Mononuclear cell (primary cell): ENCODE measurements around the gene LRMDA. TPM values are rescaled to one million over a fixed set of nuclear protein-coding genes. Genes with fewer than 3 reads are reported as not detected.
A peak's percentile ranks its signal among the peaks of the same experiment; 100 is the strongest.

Source experiments
- H3K27me3 ChIP-seq: 2 replicates; pipeline ENCODE4 v1.6.0; 2011; ENCODE audit warnings: low read length, control low read depth; ENCODE audit not compliant: insufficient read depth
- H3K4me1 ChIP-seq: 2 replicates; pipeline ENCODE4 v1.5.1; 2011; ENCODE audit warnings: mild to moderate bottlenecking, low read length, control low read depth; ENCODE audit not compliant: insufficient read depth
- H3K4me3 ChIP-seq: 2 replicates; pipeline ENCODE4 v1.5.1; 2011; ENCODE audit warnings: mild to moderate bottlenecking, low read length, moderate library complexity
- H3K9me3 ChIP-seq: 2 replicates; pipeline ENCODE4 v1.5.1; 2011; ENCODE audit warnings: low read depth, mild to moderate bottlenecking, control low read depth, low read length
- total RNA-seq: library from RNA; depleted of rRNA; stranded (reverse); fragments of >200 nt; gene quantifications from one replicate; pipeline ENCODE4 v1.2.3, GENCODE V29; 2012

The LRMDA gene
- total RNA-seq, 1 donor, result 7.6 TPM

DNA sequence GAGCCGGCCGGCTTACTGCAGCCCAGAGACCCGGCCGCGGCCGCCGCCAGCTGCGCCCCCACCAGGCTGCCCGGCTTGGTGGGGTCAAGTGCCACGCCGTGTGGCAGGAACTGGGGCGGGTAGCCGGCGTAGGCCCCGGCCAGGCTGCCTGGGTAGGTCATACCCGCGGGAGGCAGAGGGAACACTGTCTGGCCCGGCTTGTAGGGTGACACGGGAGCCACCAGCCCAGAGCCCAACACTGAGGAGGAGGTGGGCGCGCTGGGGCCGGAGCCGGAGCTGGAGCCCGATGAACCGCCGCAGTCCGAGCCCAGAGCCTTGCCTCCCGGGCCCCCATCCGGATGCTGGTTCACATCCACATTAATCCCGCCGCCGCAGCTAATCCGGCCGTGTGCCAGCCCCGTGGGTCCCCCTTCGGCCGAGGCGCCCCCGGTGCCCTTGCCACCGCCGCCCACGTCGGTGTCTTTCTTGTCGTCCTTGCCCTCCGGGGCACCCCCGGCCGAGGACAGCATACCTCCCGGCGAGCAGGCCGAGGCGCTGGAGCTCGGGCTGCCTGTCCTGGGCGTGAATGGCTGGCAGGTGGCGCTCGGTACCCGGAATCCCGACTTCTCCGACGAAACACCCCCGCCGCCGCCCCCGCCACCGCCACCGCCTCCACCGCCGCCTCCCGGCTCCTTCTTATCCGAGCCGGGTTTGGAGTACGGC is 31.8 kb upstream of the LRMDA start:
- Histone ChIP-seq H3K4me3 (peak overlapping the region; percentile 55), H3K27me3 (peaks cover 54% of the 10 kb centered on the region), H3K4me1 (peaks cover 57% of the 10 kb centered on the region), H3K9me3 (no peaks in the 10 kb centered on the region)

DNA sequence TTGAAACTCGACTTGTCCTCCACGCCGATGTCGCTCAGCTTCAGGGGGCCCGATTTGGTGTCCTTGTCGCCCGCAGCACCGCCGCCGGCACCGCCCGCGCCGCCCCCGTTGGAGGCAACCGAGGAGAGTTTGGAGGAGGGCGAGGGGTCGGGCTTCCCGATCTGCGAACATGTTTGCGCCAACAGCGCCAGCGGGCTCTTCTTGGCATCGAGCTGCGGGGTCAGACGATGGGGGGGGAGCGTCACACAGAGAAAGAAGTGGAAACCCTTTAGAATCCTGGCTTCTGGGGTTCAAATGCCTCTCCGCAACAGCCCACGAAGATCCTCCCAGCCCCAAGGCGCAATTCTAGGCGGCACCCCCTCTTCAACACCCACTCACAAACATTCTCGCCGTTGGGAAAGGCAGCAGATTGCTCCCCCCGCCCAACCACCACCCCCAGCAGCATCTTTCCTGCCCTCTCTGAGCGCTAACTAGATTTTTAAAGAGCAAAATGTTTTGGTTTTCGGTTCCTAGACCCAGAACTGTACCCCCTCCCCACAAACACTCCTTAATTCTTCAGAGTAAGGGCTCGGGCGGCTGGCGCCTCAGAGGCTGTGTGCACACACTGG is 31.2 kb upstream of the LRMDA start:
- H3K4me3 ChIP-seq, result peak overlapping the region; percentile 55
- H3K4me1 ChIP-seq, result peaks cover 63% of the 10 kb centered on the region
- H3K27me3 ChIP-seq, result peaks cover 54% of the 10 kb centered on the region
- H3K9me3 ChIP-seq, result no peaks in the 10 kb centered on the region

DNA sequence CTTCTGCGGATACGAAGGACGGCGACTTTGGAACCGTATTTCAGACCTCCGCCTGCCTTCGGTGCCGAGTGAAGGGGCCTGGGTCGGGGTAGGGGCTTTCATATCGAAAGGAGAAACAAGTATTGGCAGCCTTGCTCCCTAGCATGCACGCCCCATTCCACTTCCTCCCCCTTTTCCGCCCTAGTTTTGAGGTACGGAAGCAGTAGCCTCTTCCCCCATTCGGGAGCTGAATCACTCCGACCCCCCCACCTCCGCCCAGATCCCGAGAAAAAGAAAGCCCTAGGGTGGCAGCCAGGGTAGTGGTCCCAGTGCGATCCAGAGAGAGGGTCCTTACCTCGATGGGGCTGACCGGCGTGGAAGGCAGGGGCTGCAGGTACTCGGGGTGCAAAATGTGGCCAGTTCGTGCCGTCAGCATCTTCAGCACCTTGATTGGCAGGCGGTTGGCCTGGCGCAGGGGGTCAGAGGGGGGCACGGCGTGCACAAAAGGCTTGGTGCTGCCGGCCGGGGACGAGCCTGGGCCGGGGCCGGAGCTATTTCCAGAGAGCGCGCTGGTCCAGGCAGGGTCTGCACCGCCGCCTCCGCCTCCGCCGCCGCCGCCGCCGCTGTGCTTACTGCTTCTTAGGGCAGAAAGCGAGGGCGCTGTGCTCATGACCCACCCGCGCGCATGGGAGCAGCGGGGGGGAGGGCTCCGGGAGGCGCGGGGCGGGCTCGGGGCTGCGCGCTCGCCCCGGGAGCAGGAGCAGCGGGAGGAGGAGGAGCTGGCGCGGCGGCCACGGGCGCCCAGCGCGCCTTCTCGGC is 30.5 kb upstream of the LRMDA start:
- Histone ChIP-seq H3K4me1 (peaks cover 59% of the 10 kb centered on the region), H3K9me3 (no peaks in the 10 kb centered on the region), H3K27me3 (peaks cover 54% of the 10 kb centered on the region), H3K4me3 (peak overlapping the region; percentile 55)

DNA sequence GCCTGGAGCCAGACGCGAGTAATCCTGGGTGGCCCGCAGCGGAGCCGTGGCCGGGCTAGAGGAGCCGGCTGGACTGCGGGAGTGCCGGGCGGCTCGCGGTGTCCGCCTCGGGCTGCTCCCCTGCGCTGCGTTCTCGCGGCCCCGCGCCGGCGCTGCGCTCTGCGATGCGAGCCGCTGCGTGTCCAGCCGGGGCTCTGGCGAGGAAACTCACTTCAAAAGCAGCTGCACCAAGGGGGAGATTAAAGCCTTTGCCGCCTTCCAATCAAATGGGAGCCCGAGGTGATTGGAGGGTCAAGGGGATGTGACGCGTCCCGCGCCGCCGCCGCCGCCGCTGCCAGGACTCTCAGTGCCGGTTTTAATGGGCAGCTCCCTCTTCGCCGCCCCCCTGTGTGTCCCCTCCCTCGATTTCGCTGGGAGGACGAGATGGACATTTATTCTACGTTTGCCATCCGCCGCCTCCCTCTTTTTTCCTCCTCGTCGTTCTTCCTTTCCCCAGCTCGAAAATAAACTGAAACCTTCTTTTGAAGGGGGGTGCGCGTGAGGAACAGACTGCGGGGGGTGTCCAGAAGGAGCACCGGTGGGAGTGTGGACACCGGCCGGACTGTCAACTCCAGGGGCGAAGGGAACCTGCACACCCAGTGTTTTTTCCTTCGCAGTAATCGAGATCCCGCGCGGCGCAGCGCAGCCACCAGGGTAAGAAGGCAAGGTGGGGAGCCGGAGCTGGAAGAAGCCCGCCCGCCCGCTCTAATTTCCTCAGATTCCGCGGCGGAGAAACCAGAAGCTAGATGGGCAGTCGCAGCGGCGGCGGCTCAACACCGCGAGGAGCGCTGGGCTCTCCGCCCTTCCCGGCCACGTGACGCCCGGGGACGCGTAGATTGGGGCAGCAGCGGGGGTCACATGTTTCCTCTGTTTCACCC is 29.6 kb upstream of the LRMDA start, which contains the start of gene ZNF503:
ZNF503 (minus strand) TSS at position 196 of the 917 bp plus-strand sequence. CDS start 345 bp downstream, outside the sequence.
- Histone ChIP-seq H3K27me3 (peaks cover 54% of the 10 kb centered on the region), H3K9me3 (no peaks in the 10 kb centered on the region), H3K4me1 (peaks cover 51% of the 10 kb centered on the region), H3K4me3 (peak within 1 kb of the TSS; percentile 55)

DNA sequence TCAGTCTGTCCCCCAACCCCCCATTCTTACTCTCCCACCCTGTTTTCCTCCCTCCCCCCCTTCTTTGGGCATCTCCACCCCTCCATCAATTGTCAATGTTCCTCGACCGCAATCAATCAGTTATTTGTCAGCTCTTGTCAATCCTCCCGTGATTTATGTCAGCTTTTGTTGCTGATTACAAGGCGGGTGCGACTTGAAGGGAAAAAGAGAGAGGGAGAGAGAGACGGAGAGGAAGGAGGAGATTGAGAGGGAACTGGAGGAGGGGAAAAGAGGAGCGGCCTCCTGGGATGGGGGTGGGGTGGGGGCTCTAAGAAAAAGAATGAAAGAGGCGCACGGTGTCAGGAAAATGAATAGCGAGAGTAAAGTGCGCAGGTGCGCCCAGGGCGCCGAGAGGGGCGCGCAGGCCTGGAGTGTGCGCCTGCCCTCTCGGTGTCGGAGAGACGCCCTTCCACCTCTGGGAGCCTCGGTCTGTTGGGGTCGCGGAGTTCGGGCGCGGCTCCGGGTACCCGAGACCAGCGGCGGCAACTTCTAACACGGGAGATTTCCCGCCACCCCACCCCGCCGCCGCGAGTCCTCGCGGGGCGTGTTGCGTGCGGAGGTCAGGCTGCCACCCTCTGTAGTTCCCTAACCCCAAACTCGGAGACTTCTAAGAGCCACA is 28.8 kb upstream of the LRMDA start:
- Histone ChIP-seq H3K27me3 (peaks cover 57% of the 10 kb centered on the region), H3K4me1 (peaks cover 57% of the 10 kb centered on the region), H3K4me3 (peak overlapping the region; percentile 55), H3K9me3 (no peaks in the 10 kb centered on the region)

DNA sequence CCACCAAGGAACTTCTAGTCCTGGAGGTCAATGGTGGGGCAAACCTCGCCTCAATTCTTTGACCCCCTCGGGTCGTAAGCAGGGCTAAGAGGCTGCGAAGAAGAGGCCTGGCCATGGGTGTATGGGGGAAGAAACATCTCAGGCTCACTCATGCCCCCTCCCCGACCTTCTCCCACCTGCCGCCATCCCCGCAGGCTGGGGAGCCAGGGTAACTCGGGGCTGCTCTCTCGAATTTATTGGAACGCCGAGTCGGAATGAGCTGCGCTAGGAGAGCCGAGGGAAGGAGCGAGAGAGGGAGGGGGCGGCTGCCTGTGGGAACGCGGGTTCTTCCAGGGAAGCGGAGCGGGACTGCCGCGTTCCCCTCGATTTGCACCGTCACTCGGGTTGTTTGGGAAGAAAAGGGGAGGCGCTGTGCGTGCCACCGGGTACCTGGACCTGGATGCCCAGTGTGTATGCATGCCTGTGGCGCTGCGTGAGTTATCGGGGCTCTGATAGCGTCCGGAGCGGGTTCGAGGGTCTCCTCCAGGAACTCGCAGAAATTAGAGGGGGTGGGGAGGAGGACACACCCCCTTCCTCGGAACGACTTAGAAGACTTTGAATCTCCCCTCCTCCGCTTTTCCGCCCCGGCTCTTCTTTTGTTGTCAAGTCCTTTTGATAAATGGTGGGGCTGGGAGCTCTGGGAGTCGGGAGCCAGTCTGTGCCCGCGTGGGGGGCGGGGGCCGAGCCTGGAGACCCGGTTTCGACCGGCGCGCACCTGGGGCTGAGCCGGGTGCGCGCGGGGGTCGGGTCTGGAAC is 28.1 kb upstream of the LRMDA start:
- Histone ChIP-seq H3K9me3 (no peaks in the 10 kb centered on the region), H3K27me3 (peaks cover 54% of the 10 kb centered on the region), H3K4me3 (peak overlapping the region; percentile 10), H3K4me1 (peaks cover 64% of the 10 kb centered on the region)

DNA sequence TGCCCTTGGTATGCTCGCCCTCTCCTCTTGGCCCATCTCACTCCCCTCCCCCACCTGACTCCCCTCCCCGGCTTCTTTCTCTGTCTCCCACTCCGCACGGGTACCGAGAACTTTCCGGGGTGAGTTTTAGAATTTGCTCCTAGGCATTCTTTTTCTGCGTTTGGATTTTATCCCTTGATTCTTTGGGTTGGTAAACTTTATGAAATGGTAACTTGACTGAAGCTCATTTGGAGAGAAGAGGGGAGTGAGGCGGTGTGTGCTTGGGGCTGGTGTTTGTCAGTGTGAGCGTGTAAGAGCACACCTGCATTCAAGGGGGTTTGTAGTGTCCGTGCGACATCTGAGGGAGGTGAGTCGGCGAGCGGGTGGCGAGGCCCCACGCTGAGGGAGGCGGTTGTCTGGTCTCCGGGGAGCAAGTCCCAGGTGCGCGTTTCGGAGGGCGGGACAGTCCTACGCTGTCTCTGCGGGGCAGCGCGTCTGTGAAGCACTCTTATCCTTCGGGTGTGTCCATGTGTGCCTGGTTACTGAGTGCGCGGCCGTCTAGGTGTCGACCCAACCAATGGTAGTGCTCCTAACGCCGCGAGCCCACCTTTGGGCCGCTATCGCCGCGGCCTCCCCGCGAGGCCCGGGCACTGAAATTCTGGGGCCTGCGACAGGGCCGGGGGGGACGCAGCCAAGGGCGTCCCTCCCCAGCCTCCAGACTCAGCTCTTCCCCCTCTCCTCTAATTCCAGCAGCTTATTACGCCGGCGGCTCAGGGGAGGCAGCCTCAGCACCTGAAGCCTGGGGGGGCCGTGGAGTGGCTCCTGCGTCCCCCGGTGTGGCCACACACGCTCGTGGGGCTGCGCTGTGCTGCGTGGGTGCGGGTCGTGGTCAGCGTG is 27.2 kb upstream of the LRMDA start:
- no peaks in the 10 kb centered on the region for H3K9me3 ChIP-seq
- H3K27me3 ChIP-seq, result peaks cover 61% of the 10 kb centered on the region
- H3K4me1 ChIP-seq, result peaks cover 73% of the 10 kb centered on the region
- H3K4me3 ChIP-seq, result no peak overlapping the region

DNA sequence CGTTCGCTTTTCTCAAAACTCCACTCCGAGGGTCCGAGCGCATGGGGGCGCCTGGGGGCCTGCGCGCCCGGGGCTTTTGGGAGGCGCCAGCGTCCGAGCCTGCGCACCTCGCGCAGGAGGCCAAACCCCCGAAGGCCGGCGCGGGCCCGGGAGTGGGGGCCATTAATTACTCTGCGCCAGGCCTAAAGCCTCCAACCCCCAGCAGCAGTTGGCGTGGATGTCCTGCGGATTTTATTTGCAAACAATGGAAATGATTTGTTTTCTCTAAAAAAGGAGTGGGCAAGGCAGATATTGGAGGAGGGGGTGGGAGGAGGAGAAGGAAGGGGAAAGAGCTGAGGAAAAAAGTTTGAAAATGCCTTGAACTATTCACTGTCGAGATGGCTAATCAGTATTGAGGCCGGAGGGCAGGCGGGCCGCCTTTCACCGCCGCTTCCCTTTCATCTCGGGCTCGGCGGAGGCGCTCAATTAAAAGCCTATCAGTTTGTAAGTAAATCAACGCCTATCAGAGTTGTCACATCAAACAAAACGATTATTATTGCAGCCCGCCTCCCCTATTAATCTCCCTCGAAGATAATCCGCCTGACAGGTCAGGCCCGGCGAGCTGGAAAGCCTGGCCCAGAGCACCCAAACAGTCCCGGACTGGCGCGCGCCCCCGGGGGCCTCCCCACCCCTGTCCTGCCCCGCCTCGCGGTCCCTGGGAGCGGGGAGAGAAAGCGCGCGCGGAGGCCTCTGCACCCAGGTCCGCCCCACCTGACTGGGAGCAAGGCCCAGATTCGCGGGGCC is 26.4 kb upstream of the LRMDA start:
- Histone ChIP-seq H3K4me3 (no peak overlapping the region), H3K4me1 (peaks cover 71% of the 10 kb centered on the region), H3K27me3 (peaks cover 65% of the 10 kb centered on the region), H3K9me3 (no peaks in the 10 kb centered on the region)

DNA sequence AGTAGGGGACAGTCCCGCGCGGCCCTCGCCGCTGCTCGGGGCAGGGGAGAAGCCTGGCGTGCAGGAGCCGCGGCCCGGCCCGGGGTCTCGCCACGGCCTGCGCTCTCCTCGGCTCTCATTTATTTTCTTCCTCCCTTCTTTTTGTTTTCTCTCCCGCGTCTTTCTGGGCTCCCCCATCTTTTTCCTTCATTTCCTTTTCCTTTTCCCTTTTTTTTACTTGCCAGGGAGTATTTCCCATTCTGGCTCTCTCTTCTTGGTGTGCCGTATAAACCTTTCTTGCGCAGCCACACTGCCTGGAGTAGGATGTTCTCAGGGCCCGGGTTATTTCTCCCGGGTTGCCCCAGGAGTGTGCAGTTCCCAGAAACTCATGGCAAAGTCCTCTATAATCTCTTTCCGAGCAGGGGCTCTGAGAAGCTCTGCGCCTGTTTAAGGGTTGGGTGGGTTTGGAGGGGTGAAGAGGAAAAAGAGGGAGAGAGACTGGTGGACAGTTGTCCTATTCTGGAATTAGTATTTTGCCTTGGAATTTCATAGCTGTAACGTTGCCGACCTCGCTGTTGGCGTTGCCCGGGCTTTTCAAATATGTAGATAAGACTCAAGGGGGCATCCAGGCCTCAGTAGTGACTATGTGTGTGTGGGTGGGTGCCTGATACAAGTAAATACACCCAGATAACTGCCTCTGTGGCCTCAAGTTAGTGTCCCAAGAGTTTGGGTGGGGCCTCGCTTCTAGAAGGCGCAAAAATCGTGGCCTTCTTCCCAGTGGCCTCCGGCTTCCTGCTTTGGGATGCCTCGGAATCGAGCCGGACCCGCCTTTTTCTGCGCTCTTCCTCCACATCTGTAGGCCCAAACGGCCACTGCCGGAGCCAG is 25.6 kb upstream of the LRMDA start:
- Histone ChIP-seq H3K9me3 (no peaks in the 10 kb centered on the region), H3K27me3 (peaks cover 72% of the 10 kb centered on the region), H3K4me1 (peaks cover 64% of the 10 kb centered on the region), H3K4me3 (no peak overlapping the region)

DNA sequence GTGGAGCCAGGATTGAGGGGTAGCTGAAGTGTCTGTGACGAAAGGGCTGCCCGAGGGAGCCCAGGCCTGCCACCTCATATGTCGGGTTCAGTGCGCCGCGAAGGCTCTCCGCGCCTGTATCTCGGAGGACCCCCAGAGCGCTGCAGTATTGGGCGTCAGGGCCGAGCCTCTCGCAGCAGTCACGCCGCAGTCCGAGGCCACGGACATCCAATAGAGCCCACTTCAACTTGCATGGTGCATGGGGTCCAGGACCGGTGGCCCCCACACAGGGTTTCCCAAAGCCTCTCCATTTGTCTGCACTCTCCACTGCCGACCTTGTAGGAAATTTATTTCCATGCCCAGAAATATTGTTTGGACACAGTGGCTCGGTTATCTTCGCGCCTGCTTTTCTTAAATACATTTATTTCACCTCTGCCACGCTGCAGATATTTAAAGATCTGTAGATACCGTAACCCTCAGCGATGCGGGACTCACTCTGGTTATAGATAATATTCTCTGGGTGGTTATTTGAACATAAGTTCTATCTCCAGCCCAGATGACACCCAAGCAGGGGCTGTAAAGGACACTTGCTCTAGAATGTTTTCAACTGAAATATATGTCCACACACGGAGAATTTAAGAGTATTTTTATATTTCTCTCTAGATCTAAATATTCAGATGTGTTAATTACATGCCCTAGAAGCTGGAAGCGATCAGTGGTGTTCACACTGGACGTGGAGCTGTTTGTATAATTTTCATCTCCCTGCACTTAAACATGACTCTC is 24.8 kb upstream of the LRMDA start:
- Histone ChIP-seq H3K9me3 (no peaks in the 10 kb centered on the region), H3K4me1 (peaks cover 61% of the 10 kb centered on the region), H3K27me3 (peaks cover 77% of the 10 kb centered on the region), H3K4me3 (no peak overlapping the region)

DNA sequence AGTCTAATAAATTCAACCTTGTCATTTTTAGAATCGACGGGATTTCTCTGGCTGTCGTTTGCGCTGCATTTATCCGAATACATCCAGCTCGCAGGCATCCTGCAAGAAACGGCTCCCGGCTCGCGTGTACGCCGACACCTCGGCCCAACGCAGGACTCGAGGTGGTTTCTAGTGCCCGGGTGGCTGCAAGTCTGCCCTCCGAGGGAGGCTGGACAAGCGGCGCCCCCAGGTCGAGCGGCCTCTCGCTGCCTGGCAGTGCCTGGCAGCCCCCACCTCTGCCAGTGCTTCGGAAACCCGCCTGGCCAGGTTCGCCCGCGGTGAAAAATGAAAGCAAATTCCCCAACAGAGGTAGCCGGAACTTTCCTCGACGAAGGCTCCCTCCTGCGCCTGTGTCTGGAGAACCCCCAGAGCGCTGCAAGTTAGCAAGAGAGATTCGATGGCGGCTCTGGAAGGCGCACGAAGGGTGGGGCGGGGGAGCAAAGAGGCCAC is 24.2 kb upstream of the LRMDA start:
- Histone ChIP-seq H3K4me1 (peaks cover 56% of the 10 kb centered on the region), H3K9me3 (no peaks in the 10 kb centered on the region), H3K27me3 (peaks cover 77% of the 10 kb centered on the region), H3K4me3 (peak overlapping the region; percentile 1)
